ENCODE data around the gene BIVM. TPM values are rescaled to one million over a fixed set of nuclear protein-coding genes. Genes with fewer than 3 reads are reported as not detected.
A peak's percentile ranks its signal among the peaks of the same experiment; 100 is the strongest.

BIVM gene
- total RNA-seq, 2 experiments from 2014 or later: 3.4 to 4.3 TPM

- no peaks in the 10 kb centered on the region for H3K27me3 Mint-ChIP-seq
- POLR2A ChIA-PET: interaction anchor here (5.6 kb wide), 1 partner anchor 177 kb away, joined by 95 read pairs; the partner anchor contains the start of gene TPP2
Observed at GRCh38 chr13:102771298-102772041, 27.4 kb upstream of the BIVM start.

DNA sequence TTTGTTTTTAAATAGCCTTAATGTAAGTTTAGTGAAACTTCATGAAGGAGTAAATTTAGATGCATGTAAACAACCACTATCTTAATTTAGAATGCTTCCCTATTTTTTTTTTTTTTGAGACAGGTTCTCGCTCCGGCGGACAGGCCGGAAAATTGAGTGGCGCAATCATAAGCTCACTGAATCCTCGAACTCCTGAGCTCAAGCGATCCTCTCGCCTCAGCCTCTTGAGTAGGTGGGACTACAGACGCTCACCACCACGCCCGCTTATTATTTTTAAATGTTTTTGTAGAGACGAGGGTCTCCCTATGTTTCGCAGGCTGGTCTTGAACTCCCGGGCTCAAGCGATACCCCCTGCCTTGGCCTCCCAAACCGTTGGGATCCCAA, 26.9 kb upstream of the BIVM start:
- peak overlapping the region; percentile 97 for H3K4me3 Mint-ChIP-seq
- no peaks in the 10 kb centered on the region for H3K36me3 ChIP-seq (ENCODE audit: insufficient read depth, low read length)
- H3K27ac ChIP-seq (ENCODE audit: low read depth in 1 of 2, low read length in 2 of 2): no peak overlapping the region
- no peaks in the 10 kb centered on the region for H3K9me3 ChIP-seq (ENCODE audit: control insufficient read depth in 1 of 2, insufficient read depth in 1 of 2, low read length in 2 of 2)
- peaks cover 20% of the 10 kb centered on the region for H3K4me1 ChIP-seq (ENCODE audit: insufficient read depth, low read length)
- ATAC-seq (ENCODE audit: poor library complexity) (no peak), DNase-seq (no peak)
- POLR2A ChIA-PET: interaction anchor here (4.4 to 5.6 kb wide), 2 partner anchors 75 to 177 kb away, joined by 75 to 95 read pairs; partner anchors contain the start of genes ERCC5 and TPP2
- H3K27ac Mint-ChIP-seq: peak overlapping the region; percentile 6
- H3K27me3 Mint-ChIP-seq: no peaks in the 10 kb centered on the region
- CTCF ChIA-PET: no interaction called here
- H3K4me3 ChIP-seq (ENCODE audit: low read length): no peak overlapping the region
- no peak for TF ChIP-seq CTCF (IDR thresholded peaks at IDR 0.05)
- no peaks in the 10 kb centered on the region for H3K9me3 Mint-ChIP-seq
- H3K27me3 ChIP-seq (ENCODE audit: control insufficient read depth in 1 of 2, insufficient read depth in 2 of 2, low read length in 2 of 2): no peaks in the 10 kb centered on the region
- peaks cover 43% of the 10 kb centered on the region for H3K4me1 Mint-ChIP-seq (ENCODE audit: low read depth)
- intact Hi-C loops (cut with DNase I, micrococcal nuclease): loop anchor here (2.0 to 10.0 kb wide), 7 partner anchors 29 to 380 kb away; partner anchors contain the start of gene TPP2 (in 2 of the 2)
- H3K36me3 Mint-ChIP-seq (ENCODE audit: low read depth): peaks cover 4% of the 10 kb centered on the region

More at GRCh38 chr13:102771298-102772041, 27.4 kb upstream of the BIVM start:
- intact Hi-C loops (cut with DNase I, micrococcal nuclease): loop anchor here (2.0 to 10.0 kb wide), 7 partner anchors 29 to 379 kb away; partner anchors contain the start of gene TPP2 (in 2 of the 2)
- Mint-ChIP-seq H3K4me3 (peak overlapping the region; percentile 97), H3K36me3 (ENCODE audit: low read depth) (peaks cover 4% of the 10 kb centered on the region), H3K9me3 (no peaks in the 10 kb centered on the region), H3K4me1 (ENCODE audit: low read depth) (peaks cover 43% of the 10 kb centered on the region), H3K27ac (peak overlapping the region; percentile 6)
- Histone ChIP-seq H3K9me3 (ENCODE audit: control insufficient read depth in 1 of 2, insufficient read depth in 1 of 2, low read length in 2 of 2) (no peaks in the 10 kb centered on the region), H3K27ac (ENCODE audit: low read depth in 1 of 2, low read length in 2 of 2) (no peak overlapping the region), H3K27me3 (ENCODE audit: control insufficient read depth in 1 of 2, insufficient read depth in 2 of 2, low read length in 2 of 2) (no peaks in the 10 kb centered on the region), H3K4me1 (ENCODE audit: insufficient read depth, low read length) (peaks cover 20% of the 10 kb centered on the region), H3K4me3 (ENCODE audit: low read length) (no peak overlapping the region), H3K36me3 (ENCODE audit: insufficient read depth, low read length) (no peaks in the 10 kb centered on the region)
- ATAC-seq (ENCODE audit: poor library complexity): no peak
- DNase-seq: peak in 1 of 14 experiments; percentile 5
- TF ChIP-seq CTCF (IDR thresholded peaks at IDR 0.05): no peak
- CTCF ChIA-PET: no interaction called here

DNA sequence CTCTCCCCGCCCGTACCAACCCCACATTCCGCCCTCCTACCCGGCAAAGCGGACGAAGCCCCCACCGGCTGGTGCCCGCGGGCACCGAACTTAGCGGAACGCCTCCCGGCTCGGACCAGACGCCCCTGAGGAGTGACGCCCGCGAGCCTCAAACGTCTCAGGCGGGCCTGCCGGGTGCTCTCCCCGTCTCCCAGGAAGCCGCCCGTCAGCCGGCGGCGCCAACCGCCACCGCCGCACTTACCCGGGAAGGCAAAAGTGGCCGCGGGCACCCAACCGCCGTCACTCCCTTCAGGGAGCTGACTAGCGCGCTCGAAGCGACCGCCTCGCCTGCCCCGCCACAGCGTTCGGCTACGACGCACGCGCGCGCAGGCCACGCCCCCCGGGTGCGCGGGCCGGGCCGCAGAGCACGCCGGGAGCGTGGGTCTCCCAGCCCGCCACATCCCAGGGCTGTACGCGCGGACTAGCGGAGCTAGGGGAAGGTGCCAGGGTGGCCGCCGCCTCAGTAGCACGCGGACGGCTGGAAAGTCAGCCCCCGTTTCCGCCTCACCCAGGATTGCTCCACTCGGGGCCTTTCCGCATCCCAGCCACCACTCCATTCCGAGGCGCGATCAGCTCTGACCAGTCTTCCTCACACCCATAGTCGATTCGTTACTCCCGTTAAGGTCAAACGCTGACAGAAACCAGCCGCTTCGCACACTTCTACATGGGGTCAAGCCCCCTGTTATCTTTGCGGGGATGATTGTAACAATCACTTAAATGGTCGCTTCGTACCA, 25.3 kb upstream of the BIVM start, which contains the start of gene TEX30:
TEX30 (minus strand) TSS at position 346 of the 773 bp plus-strand sequence. CDS start 3,760 bp downstream, outside the sequence.
- DNase-seq (peak; percentile 73 to 94 (median 84)), ATAC-seq (ENCODE audit: poor library complexity) (peak; percentile 96)
- H3K27me3 ChIP-seq (ENCODE audit: control insufficient read depth in 1 of 2, insufficient read depth in 2 of 2, low read length in 2 of 2): no peaks in the 10 kb centered on the region
- POLR2A ChIA-PET: interaction anchor here (0.8 to 5.6 kb wide), 11 partner anchors 9 to 379 kb away, joined by 3 to 95 read pairs (median 3); partner anchors contain the start of genes BIVM, ERCC5, POGLUT2 and TPP2
- no peak for TF ChIP-seq CTCF (IDR thresholded peaks at IDR 0.05)
- H3K27me3 Mint-ChIP-seq: no peaks in the 10 kb centered on the region
- CTCF ChIA-PET: interaction anchor here (0.7 to 1.6 kb wide), 5 partner anchors 9 to 181 kb away, joined by 3 to 7 read pairs (median 4); partner anchors contain the start of gene ERCC5
- H3K9me3 Mint-ChIP-seq: no peaks in the 10 kb centered on the region
- peaks cover 47% of the 10 kb centered on the region for H3K4me1 Mint-ChIP-seq (ENCODE audit: low read depth)
- peak within 1 kb of the TSS; percentile 97 for H3K4me3 Mint-ChIP-seq
- H3K27ac Mint-ChIP-seq: peak within 1 kb of the TSS; percentile 94
- H3K4me3 ChIP-seq (ENCODE audit: low read length): peak within 1 kb of the TSS; percentile 81
- H3K4me1 ChIP-seq (ENCODE audit: insufficient read depth, low read length): peaks cover 20% of the 10 kb centered on the region
- no peaks in the 10 kb centered on the region for H3K36me3 ChIP-seq (ENCODE audit: insufficient read depth, low read length)
- H3K36me3 Mint-ChIP-seq (ENCODE audit: low read depth): peaks cover 4% of the 10 kb centered on the region
- H3K27ac ChIP-seq (ENCODE audit: low read depth in 1 of 2, low read length in 2 of 2): peak within 1 kb of the TSS; percentile 37 to 69
- no peaks in the 10 kb centered on the region for H3K9me3 ChIP-seq (ENCODE audit: control insufficient read depth in 1 of 2, insufficient read depth in 1 of 2, low read length in 2 of 2)
- intact Hi-C loops (cut with DNase I, micrococcal nuclease): loop anchor here (1.0 to 10.0 kb wide), 8 partner anchors 27 to 381 kb away; partner anchors contain the start of gene TPP2 (in 2 of the 2)
